Measurements from ENCODE around the gene CAPS2. TPM values are rescaled to one million over a fixed set of nuclear protein-coding genes. Genes with fewer than 3 reads are reported as not detected.

Gene CAPS2
- total and polyA plus RNA-seq, 8 donors = 5.2 to 9.8 (median 8.2) TPM

GRCh38 chr12:75302225-75302624 is 27.9 kb downstream of the CAPS2 start:
- H3K36me3 ChIP-seq = no peaks in the 10 kb centered on the region
- H3K9me3 ChIP-seq = no peaks in the 10 kb centered on the region
- TF ChIP-seq, protein P1, sequence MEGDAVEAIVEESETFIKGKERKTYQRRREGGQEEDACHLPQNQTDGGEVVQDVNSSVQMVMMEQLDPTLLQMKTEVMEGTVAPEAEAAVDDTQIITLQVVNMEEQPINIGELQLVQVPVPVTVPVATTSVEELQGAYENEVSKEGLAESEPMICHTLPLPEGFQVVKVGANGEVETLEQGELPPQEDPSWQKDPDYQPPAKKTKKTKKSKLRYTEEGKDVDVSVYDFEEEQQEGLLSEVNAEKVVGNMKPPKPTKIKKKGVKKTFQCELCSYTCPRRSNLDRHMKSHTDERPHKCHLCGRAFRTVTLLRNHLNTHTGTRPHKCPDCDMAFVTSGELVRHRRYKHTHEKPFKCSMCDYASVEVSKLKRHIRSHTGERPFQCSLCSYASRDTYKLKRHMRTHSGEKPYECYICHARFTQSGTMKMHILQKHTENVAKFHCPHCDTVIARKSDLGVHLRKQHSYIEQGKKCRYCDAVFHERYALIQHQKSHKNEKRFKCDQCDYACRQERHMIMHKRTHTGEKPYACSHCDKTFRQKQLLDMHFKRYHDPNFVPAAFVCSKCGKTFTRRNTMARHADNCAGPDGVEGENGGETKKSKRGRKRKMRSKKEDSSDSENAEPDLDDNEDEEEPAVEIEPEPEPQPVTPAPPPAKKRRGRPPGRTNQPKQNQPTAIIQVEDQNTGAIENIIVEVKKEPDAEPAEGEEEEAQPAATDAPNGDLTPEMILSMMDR (IDR thresholded peaks at IDR 0.05) = no peak
- no peaks in the 10 kb centered on the region for H3K27me3 ChIP-seq
- DNase-seq (no peak), ATAC-seq (no peak)
- intact Hi-C loops (cut with DNase I) = no loop called here
- no peaks in the 10 kb centered on the region for H3K4me1 ChIP-seq
- H3K4me3 ChIP-seq = no peak overlapping the region
- no peak overlapping the region for H3K27ac ChIP-seq

DNA sequence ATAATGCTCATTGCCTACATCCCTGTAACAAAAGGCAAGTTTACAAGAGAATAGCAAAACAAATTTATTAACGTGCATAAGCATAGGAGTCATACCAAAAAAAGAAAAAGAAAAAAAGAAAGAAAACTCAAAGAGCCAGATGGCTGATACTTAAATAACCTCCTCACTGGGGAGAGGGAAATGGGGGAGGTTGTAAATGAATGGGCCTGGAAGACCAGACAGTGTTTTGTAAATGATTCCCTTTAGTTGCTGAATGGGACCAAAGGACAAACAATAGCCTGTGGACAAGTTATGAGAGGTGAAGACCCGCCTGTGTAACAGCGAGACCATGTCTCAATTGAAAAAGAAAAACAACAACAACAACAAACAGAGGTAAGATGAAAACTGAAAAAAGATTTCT is 35.3 kb downstream of the CAPS2 start:
- ATAC-seq (no peak), DNase-seq (no peak)
- H3K9me3 ChIP-seq = no peaks in the 10 kb centered on the region
- TF ChIP-seq, protein P1 (IDR thresholded peaks at IDR 0.05) = no peak
- intact Hi-C loops (cut with DNase I) = no loop called here
- H3K4me3 ChIP-seq = no peak overlapping the region
- H3K36me3 ChIP-seq = no peaks in the 10 kb centered on the region
- H3K4me1 ChIP-seq = no peaks in the 10 kb centered on the region
- H3K27me3 ChIP-seq = no peaks in the 10 kb centered on the region
- H3K27ac ChIP-seq = no peak overlapping the region

GRCh38 chr12:75294336-75294735 is 35.8 kb downstream of the CAPS2 start:
- TF ChIP-seq, protein P1 (IDR thresholded peaks at IDR 0.05) = no peak
- ATAC-seq = no peak
- H3K27ac ChIP-seq = no peak overlapping the region
- intact Hi-C loops (cut with DNase I) = no loop called here
- H3K27me3 ChIP-seq = no peaks in the 10 kb centered on the region
- H3K4me3 ChIP-seq = no peak overlapping the region
- no peaks in the 10 kb centered on the region for H3K4me1 ChIP-seq
- DNase-seq = no peak
- no peaks in the 10 kb centered on the region for H3K9me3 ChIP-seq
- H3K36me3 ChIP-seq = no peaks in the 10 kb centered on the region

- Histone ChIP-seq H3K27me3 (no peaks in the 10 kb centered on the region), H3K4me1 (no peaks in the 10 kb centered on the region), H3K9me3 (no peaks in the 10 kb centered on the region), H3K4me3 (no peak overlapping the region), H3K36me3 (no peaks in the 10 kb centered on the region), H3K27ac (no peak overlapping the region)
- intact Hi-C loops (cut with DNase I) = no loop called here
- TF ChIP-seq, protein P1 (IDR thresholded peaks at IDR 0.05) = no peak
- DNase-seq (no peak), ATAC-seq (no peak)
These were observed 39.1 kb downstream of the CAPS2 start for GRCh38 chr12:75291014-75291413.

DNA sequence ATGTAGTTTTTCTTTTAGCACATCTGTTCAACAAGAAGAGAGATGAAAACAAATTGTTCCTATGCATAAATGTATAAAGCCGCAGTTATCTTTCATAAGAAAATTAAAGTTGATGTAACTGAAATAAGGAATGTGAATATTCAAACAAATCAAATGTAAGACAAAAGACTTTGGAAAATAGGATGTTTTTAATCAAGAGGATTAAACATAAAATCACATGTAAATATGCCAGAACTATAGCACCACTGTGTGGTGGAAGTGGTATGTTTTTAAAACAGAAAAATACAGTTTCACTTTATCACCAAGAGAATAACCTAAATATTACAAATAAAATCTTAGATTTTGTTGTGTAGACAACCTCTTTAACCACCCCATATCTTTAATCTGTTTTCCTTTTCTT is 40.4 kb downstream of the CAPS2 start:
- TF ChIP-seq, protein P1 (IDR thresholded peaks at IDR 0.05) = no peak
- H3K27ac ChIP-seq = no peak overlapping the region
- intact Hi-C loops (cut with DNase I) = no loop called here
- DNase-seq = peak in 2 of 4 donors; percentile 3 to 13
- no peak for ATAC-seq
- no peaks in the 10 kb centered on the region for H3K27me3 ChIP-seq
- H3K4me3 ChIP-seq = no peak overlapping the region
- no peaks in the 10 kb centered on the region for H3K4me1 ChIP-seq
- no peaks in the 10 kb centered on the region for H3K36me3 ChIP-seq
- H3K9me3 ChIP-seq = no peaks in the 10 kb centered on the region
